ENCODE results near the gene ARHGAP6.
"Not testable (repeated sequence)": the region's sequence is repeated elsewhere in the genome, so short reads cannot be mapped to it uniquely, and the experiment has no call there.

Gene ARHGAP6

GRCh38 chrX:11499076-11500044 is 166.4 kb downstream of the ARHGAP6 start:
- H3K4me3 ChIP-seq (ENCODE audit: low read depth in 1 of 5, low read length in 5 of 5): no peak overlapping the region
- H3K9ac ChIP-seq (ENCODE audit: low read length in 5 of 5): no peak overlapping the region
- no peak overlapping the region for H3K27ac ChIP-seq (ENCODE audit: low read depth, low read length)
- H3K36me3 ChIP-seq (ENCODE audit: control insufficient read depth in 5 of 5, insufficient read depth in 5 of 5, low read length in 5 of 5): no peaks in the 10 kb centered on the region
- H3K9me3 ChIP-seq (ENCODE audit: control insufficient read depth in 5 of 5, low read length in 5 of 5): peaks cover 0 to 10% (median 7%) of the 10 kb centered on the region in 5 donors
- no peaks in the 10 kb centered on the region for H3K4me1 ChIP-seq (ENCODE audit: control insufficient read depth in 5 of 5, insufficient read depth in 5 of 5, low read length in 5 of 5)
- no peaks in the 10 kb centered on the region for H3K27me3 ChIP-seq (ENCODE audit: control insufficient read depth in 5 of 5, insufficient read depth in 4 of 5, low read length in 5 of 5)

GRCh38 chrX:11491375-11491774 is 174.3 kb downstream of the ARHGAP6 start:
- not testable (repeated sequence) for H3K9ac ChIP-seq (ENCODE audit: low read length in 5 of 5); H3K27ac ChIP-seq (ENCODE audit: low read depth, low read length); H3K4me3 ChIP-seq (ENCODE audit: low read depth in 1 of 5, low read length in 5 of 5); H3K36me3 ChIP-seq (ENCODE audit: control insufficient read depth in 5 of 5, insufficient read depth in 5 of 5, low read length in 5 of 5); H3K9me3 ChIP-seq (ENCODE audit: control insufficient read depth in 5 of 5, low read length in 5 of 5); H3K27me3 ChIP-seq (ENCODE audit: control insufficient read depth in 5 of 5, insufficient read depth in 4 of 5, low read length in 5 of 5); H3K4me1 ChIP-seq (ENCODE audit: control insufficient read depth in 5 of 5, insufficient read depth in 5 of 5, low read length in 5 of 5)

DNA sequence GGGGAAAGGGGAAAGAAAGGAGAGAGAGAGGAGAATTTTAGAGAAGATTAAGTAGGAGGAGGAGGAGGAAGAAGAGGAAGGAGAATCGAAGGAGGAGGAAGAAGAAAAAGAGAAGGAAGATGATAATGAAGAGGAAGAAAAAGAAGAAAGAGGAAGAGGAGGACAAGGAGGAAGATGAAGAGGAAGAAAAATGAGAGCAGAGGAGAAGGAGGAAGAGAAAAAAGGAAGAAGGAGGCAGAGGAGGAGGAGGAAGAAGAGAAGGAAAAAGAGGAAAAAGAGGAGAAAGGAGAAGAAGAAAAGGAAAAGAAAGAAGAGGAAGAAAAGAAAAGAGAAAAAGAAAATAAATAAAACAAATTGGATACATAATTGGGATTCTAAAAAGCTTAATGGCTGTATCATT is 181.4 kb downstream of the ARHGAP6 start:
- Histone ChIP-seq H3K4me1 (ENCODE audit: control insufficient read depth in 5 of 5, insufficient read depth in 5 of 5, low read length in 5 of 5) (peaks cover 0 to 4% (median 0%) of the 10 kb centered on the region in 5 donors), H3K9me3 (ENCODE audit: control insufficient read depth in 5 of 5, low read length in 5 of 5) (no peaks in the 10 kb centered on the region), H3K4me3 (ENCODE audit: low read depth in 1 of 5, low read length in 5 of 5) (no peak overlapping the region), H3K36me3 (ENCODE audit: control insufficient read depth in 5 of 5, insufficient read depth in 5 of 5, low read length in 5 of 5) (no peaks in the 10 kb centered on the region), H3K27ac (ENCODE audit: low read depth, low read length) (no peak overlapping the region), H3K27me3 (ENCODE audit: control insufficient read depth in 5 of 5, insufficient read depth in 4 of 5, low read length in 5 of 5) (peaks cover 0 to 10% (median 5%) of the 10 kb centered on the region in 5 donors), H3K9ac (ENCODE audit: low read length in 5 of 5) (no peak overlapping the region)

GRCh38 chrX:11481035-11481434 is 184.7 kb downstream of the ARHGAP6 start:
- Histone ChIP-seq H3K4me3 (ENCODE audit: low read depth in 1 of 5, low read length in 5 of 5) (no peak overlapping the region), H3K4me1 (ENCODE audit: control insufficient read depth in 5 of 5, insufficient read depth in 5 of 5, low read length in 5 of 5) (peaks cover 0 to 4% (median 0%) of the 10 kb centered on the region in 5 donors), H3K9ac (ENCODE audit: low read length in 5 of 5) (no peak overlapping the region), H3K9me3 (ENCODE audit: control insufficient read depth in 5 of 5, low read length in 5 of 5) (no peaks in the 10 kb centered on the region), H3K27me3 (ENCODE audit: control insufficient read depth in 5 of 5, insufficient read depth in 4 of 5, low read length in 5 of 5) (peaks cover 0 to 10% (median 4%) of the 10 kb centered on the region in 5 donors), H3K36me3 (ENCODE audit: control insufficient read depth in 5 of 5, insufficient read depth in 5 of 5, low read length in 5 of 5) (no peaks in the 10 kb centered on the region), H3K27ac (ENCODE audit: low read depth, low read length) (no peak overlapping the region)

- Histone ChIP-seq H3K27ac (ENCODE audit: low read depth, low read length) (no peak overlapping the region), H3K9me3 (ENCODE audit: control insufficient read depth in 5 of 5, low read length in 5 of 5) (no peaks in the 10 kb centered on the region), H3K9ac (ENCODE audit: low read length in 5 of 5) (no peak overlapping the region), H3K27me3 (ENCODE audit: control insufficient read depth in 5 of 5, insufficient read depth in 4 of 5, low read length in 5 of 5) (peaks cover 0 to 10% (median 4%) of the 10 kb centered on the region in 5 donors), H3K4me1 (ENCODE audit: control insufficient read depth in 5 of 5, insufficient read depth in 5 of 5, low read length in 5 of 5) (peaks cover 0 to 4% (median 0%) of the 10 kb centered on the region in 5 donors), H3K36me3 (ENCODE audit: control insufficient read depth in 5 of 5, insufficient read depth in 5 of 5, low read length in 5 of 5) (no peaks in the 10 kb centered on the region), H3K4me3 (ENCODE audit: low read depth in 1 of 5, low read length in 5 of 5) (no peak overlapping the region)
Measured at GRCh38 chrX:11480626-11481025, 185.1 kb downstream of the ARHGAP6 start.

- Histone ChIP-seq H3K27ac (ENCODE audit: low read depth, low read length) (no peak overlapping the region), H3K4me1 (ENCODE audit: control insufficient read depth in 5 of 5, insufficient read depth in 5 of 5, low read length in 5 of 5) (peaks cover 0 to 4% (median 0%) of the 10 kb centered on the region in 5 donors), H3K27me3 (ENCODE audit: control insufficient read depth in 5 of 5, insufficient read depth in 4 of 5, low read length in 5 of 5) (peaks cover 0 to 10% (median 4%) of the 10 kb centered on the region in 5 donors), H3K9ac (ENCODE audit: low read length in 5 of 5) (no peak overlapping the region), H3K9me3 (ENCODE audit: control insufficient read depth in 5 of 5, low read length in 5 of 5) (no peaks in the 10 kb centered on the region), H3K36me3 (ENCODE audit: control insufficient read depth in 5 of 5, insufficient read depth in 5 of 5, low read length in 5 of 5) (no peaks in the 10 kb centered on the region), H3K4me3 (ENCODE audit: low read depth in 1 of 5, low read length in 5 of 5) (no peak overlapping the region)
Measured at GRCh38 chrX:11478911-11479310, 186.8 kb downstream of the ARHGAP6 start.

DNA sequence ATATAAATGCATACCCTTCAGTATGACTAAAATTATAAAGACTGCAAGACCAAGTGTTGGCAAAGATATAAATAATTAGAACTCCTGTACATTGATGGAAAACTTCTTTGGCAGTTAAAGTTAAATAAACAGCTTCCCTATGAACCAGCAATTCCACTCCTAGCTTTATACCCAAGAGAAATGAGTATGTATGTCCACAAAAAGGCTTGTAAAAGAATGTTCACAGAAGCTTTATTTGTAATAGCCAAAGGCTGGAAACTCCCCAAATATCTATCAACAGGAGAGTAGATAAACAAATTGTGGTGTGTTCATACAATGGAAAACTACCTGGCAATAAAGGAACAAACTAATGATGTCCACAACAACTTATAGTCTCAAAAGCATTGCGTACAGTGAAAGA is 187.7 kb downstream of the ARHGAP6 start:
- Histone ChIP-seq H3K4me3 (ENCODE audit: low read depth in 1 of 5, low read length in 5 of 5) (no peak overlapping the region), H3K27me3 (ENCODE audit: control insufficient read depth in 5 of 5, insufficient read depth in 4 of 5, low read length in 5 of 5) (peaks cover 0 to 8% (median 3%) of the 10 kb centered on the region in 5 donors), H3K27ac (ENCODE audit: low read depth, low read length) (no peak overlapping the region), H3K4me1 (ENCODE audit: control insufficient read depth in 5 of 5, insufficient read depth in 5 of 5, low read length in 5 of 5) (peaks cover 0 to 4% (median 0%) of the 10 kb centered on the region in 5 donors), H3K9ac (ENCODE audit: low read length in 5 of 5) (no peak overlapping the region), H3K36me3 (ENCODE audit: control insufficient read depth in 5 of 5, insufficient read depth in 5 of 5, low read length in 5 of 5) (no peaks in the 10 kb centered on the region), H3K9me3 (ENCODE audit: control insufficient read depth in 5 of 5, low read length in 5 of 5) (no peaks in the 10 kb centered on the region)

- peaks cover 0 to 6% (median 2%) of the 10 kb centered on the region in 5 donors for H3K27me3 ChIP-seq (ENCODE audit: control insufficient read depth in 5 of 5, insufficient read depth in 4 of 5, low read length in 5 of 5)
- H3K27ac ChIP-seq (ENCODE audit: low read depth, low read length): no peak overlapping the region
- no peak overlapping the region for H3K4me3 ChIP-seq (ENCODE audit: low read depth in 1 of 5, low read length in 5 of 5)
- H3K4me1 ChIP-seq (ENCODE audit: control insufficient read depth in 5 of 5, insufficient read depth in 5 of 5, low read length in 5 of 5): no peaks in the 10 kb centered on the region
- no peaks in the 10 kb centered on the region for H3K36me3 ChIP-seq (ENCODE audit: control insufficient read depth in 5 of 5, insufficient read depth in 5 of 5, low read length in 5 of 5)
- no peak overlapping the region for H3K9ac ChIP-seq (ENCODE audit: low read length in 5 of 5)
- H3K9me3 ChIP-seq (ENCODE audit: control insufficient read depth in 5 of 5, low read length in 5 of 5): no peaks in the 10 kb centered on the region
Measured at GRCh38 chrX:11474576-11474975, 191.1 kb downstream of the ARHGAP6 start.

DNA sequence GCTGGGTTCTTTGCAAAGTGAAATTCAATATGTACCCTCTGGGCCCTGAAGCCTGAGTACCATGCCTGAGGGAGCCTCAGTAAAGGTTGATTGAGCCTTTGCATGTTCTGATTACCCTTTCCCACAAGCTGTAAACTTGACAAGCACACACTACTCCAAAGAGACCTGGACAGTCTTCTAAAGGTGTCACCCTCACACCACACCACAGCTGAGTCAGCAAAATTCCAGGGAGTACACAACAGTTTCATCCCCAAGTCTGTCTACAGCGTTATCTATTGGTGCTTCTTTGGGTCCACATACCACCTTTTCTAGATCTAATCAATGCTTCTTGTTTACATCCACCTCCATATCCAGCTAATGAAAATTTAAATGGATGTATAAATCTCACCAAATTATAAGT is 191.7 kb downstream of the ARHGAP6 start:
- Histone ChIP-seq H3K4me3 (ENCODE audit: low read depth in 1 of 5, low read length in 5 of 5) (no peak overlapping the region), H3K9me3 (ENCODE audit: control insufficient read depth in 5 of 5, low read length in 5 of 5) (no peaks in the 10 kb centered on the region), H3K4me1 (ENCODE audit: control insufficient read depth in 5 of 5, insufficient read depth in 5 of 5, low read length in 5 of 5) (no peaks in the 10 kb centered on the region), H3K27me3 (ENCODE audit: control insufficient read depth in 5 of 5, insufficient read depth in 4 of 5, low read length in 5 of 5) (peaks cover 0 to 6% (median 2%) of the 10 kb centered on the region in 5 donors), H3K9ac (ENCODE audit: low read length in 5 of 5) (no peak overlapping the region), H3K27ac (ENCODE audit: low read depth, low read length) (no peak overlapping the region), H3K36me3 (ENCODE audit: control insufficient read depth in 5 of 5, insufficient read depth in 5 of 5, low read length in 5 of 5) (no peaks in the 10 kb centered on the region)

GRCh38 chrX:11472879-11473278 is 192.8 kb downstream of the ARHGAP6 start:
- Histone ChIP-seq H3K4me1 (ENCODE audit: control insufficient read depth in 5 of 5, insufficient read depth in 5 of 5, low read length in 5 of 5) (no peaks in the 10 kb centered on the region), H3K27me3 (ENCODE audit: control insufficient read depth in 5 of 5, insufficient read depth in 4 of 5, low read length in 5 of 5) (peaks cover 0 to 6% (median 2%) of the 10 kb centered on the region in 5 donors), H3K27ac (ENCODE audit: low read depth, low read length) (no peak overlapping the region), H3K36me3 (ENCODE audit: control insufficient read depth in 5 of 5, insufficient read depth in 5 of 5, low read length in 5 of 5) (no peaks in the 10 kb centered on the region), H3K9ac (ENCODE audit: low read length in 5 of 5) (no peak overlapping the region), H3K4me3 (ENCODE audit: low read depth in 1 of 5, low read length in 5 of 5) (no peak overlapping the region), H3K9me3 (ENCODE audit: control insufficient read depth in 5 of 5, low read length in 5 of 5) (no peaks in the 10 kb centered on the region)
